Fibroblast of skin of back (primary cell): ENCODE data around the gene MAP3K21.
A peak's percentile ranks its signal among the peaks of the same experiment; 100 is the strongest.

Experiments used
- DNase-seq: peaks from one replicate; pipeline ENCODE4 v3.0.0-alpha.2; 2013

MAP3K21 gene

DNA sequence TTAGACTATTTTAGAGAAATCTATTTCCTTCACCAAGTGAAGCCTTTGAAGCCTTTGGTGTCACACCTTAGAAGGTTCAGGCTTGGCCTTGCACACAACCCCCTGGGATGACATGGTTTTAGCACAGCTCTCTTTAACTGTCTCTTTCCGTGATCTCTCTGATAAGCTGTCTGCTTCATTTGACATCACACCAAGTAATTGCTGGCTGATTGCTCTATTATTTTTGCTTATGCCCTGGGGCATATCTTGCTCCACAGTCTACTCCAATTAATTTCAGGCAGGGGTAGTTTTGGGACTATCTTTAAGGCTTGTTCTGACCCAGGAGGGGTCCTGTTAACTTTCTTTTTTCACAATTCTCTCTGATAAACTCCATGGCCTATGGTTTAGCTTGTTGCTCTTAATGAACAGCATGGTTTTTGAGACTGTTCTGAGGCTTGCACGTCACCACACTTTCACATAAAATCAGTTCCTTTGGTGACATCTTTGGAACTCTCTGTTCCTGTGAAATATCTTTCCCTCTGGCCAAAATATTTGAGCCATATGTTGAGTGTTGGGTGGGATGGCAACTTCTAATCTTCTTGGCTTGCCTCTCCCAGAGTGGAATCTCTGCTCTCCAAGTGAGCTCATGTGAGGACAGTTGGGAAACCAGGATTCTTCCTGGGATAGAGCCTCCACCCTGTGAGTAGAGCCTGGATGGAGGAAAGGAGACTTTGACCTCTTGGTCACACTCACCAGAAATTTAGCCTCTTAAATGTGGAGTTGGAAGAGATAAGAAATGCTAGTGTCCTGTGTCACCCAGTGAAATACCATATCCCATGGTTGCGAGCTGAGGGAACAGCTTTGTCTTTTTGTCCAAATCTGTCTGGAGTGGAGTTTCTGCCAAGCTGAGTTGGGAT is 63.6 kb downstream of the MAP3K21 start:
- DNase-seq, result no peak

DNA sequence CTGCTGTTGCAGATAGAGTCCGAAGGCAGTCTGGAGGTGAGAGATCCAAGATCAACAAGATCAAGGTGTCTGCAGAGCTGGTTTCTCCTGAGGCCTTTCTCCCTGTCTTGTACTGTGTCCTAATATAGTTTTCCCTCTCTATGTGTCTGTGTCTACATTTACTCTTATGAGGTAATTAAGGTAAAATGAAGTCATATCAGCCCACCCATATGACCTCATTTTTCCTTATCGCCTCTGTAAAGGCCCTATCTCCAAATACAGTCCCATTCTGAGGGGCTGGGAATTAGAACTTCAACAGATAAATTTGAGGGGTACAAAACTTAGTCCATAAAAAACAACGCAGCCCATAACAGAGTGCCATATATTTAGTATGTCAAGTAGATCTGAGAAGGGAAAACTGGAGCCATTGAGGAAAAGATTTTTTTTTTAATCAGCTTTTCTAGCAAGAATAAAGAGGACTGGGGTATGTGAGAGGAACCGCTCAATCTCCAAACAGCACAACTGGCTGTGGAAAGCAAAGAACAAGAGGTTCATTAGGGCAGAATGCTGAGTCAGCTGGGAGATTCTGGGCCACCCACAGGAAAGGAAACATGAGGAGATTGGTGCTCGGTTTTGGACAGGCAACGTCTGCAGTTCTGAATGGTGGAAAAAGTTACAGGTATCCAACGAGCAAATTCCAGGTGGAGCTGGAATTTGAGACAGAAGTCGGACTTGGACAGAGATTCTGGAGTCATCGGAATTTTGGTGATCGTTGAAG is 65.7 kb downstream of the MAP3K21 start:
- no peak for DNase-seq

DNA sequence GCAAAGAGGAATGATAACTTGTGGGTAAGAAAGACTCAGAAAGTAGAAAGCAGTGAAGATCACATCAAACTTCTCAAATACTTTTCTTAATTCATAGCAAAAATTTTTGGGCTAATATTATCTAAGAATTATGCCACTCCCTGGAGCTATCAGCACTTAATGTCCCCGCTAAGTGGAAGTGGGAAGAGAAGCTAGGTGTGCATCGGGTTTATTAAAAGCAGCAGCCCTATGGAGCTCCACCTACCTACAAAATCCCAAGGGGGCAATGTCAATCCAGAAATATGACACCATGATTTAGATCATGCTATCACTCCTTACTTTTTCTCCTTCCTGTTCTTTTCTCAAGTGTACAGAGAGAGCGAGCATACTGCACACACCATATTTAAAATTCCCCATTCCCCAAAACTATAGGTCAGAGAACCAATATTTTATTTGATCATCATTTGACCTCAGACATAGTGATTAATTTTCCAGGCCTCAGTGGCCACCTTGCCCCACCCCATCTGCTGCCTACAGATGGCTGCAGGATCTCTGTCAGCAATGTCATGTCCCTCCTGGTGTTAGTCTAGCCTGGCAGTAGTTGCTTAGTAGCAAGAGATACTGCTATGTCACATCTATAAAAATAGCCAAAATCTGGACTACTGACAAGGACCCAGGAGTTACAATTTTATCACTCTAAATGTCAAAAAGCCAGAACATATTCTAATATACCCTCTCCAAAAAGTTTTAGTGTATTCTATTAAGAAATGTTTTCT is 66.6 kb downstream of the MAP3K21 start:
- DNase-seq, result no peak

DNA sequence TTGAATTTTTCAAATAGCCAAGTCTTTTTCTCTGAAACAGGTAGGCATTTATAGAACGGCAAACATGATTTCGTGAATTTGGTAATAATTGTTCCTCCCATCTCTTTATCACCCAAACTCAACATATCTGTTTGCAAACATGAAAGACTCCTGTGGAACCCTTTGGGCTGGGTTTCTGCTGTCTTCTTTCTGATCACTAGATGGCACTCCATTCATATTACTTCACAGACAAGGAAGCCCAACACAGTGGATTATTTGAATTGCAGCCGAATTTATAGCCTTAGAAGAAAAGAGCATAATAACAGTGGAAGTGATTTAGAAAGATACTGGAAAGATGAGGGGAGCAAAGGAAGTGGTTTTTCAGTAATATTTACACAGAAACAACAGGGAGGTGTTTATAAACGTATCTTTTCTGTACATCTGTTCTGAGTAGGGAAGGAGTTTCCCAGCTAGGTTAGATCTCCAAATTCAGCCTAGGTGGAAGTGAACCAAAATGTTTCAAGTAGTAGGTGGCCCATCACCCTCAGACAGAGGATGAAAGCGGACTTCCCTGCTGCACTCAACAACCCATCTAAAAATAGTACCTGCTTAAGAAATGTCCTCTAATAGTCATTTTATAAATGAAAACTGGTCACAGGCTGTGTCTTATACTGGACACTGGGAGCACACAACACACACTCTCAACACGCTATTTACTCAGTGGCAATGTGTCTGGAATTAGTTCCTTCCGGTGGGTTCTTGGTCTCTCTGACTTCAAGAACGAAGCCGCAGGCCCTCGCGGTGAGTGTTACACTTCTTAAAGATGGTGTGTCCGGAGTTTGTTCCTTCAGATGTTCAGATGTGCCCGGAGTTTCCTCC is 67.6 kb downstream of the MAP3K21 start:
- peak; percentile 43 for DNase-seq

DNA sequence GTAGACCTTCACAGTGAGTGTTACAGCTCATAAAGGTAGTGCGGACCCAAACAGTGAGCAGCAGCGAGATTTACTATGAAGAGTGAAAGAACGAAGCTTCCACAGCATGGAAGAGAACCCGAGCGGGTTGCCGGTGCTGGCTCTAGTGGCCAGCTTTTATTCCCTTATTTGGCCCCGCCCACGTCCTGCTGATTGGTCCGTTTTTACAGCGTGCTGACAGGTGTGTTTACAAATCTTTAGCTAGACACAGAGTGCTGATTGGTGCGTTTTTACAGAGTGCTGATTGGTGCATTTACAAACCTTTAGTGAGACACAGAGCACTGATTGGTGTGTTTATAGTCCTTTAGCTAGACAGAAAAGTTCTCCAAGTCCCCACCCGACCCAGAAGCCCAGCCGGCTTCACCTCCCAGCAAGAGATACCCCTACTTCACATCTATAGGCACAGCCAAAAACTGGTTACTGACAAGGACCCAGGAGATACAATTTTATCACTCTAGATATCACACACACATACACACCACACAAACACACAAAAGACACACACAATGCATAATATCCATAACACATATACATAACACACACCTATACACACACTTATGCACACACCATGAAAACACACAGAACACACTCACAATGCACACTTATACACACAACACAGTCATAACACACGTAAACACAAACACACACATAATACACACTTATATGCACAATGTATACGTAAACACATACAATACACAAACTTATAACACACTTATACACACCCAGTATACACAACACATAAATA is 68.5 kb downstream of the MAP3K21 start:
- no peak for DNase-seq

DNA sequence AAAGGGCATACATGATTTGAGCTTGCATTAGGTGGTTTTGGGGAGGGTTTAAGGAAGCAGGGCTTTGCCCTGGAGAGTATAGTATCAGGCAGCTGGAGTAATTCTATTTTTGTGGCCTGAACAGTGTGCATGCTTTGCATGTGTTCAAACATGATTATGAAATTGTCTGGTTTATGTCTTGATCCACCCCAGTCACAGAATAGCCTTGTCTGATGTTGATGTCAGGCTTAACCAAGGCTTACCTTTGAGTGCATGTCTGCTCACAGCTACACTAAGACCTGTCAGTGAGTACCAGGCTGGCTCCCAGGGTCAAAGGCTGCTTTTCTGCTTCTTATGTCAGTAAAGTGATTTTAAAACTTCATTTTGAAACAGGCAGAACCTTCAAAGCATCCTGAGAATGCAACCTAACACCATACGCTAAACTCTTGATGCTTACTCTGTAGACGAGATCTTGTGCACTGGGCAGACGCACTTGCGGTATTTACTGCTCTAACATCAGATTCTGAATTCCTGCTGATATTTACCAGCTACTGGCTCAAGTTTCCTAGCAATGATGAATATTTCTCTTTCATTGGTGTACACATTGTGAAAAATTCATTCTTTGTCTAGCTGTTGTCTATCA is 78.9 kb downstream of the MAP3K21 start:
- DNase-seq, result no peak

DNA sequence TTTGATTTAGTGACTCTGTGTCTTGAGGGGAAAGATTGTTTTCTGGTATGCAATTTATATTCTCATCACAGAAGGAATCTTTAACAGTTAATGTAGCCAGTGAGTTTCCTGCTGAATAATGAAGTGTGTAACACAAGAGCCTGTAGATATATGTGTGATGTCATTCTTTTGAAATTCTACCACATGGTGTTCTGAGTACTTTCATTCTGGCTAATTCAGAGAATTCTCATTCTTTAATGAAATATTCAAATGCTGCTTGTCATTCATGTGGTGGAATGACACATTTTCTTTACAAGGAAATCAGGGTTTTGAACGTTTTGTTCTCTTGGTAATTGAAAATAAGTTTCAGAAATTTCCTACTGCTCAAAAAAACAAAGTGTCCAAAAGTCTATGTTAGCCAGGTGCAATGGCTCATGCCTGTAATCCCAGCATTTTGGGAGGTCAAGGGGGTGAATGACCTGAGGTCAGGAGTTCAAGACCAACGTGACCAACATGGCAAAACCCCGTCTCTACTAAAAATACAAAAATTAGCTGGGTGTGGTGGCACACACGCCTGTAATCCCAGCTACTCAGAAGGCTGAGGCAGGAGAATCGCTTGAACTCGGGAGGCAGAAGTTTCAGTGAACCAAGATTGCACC is 79.6 kb downstream of the MAP3K21 start:
- DNase-seq, result no peak

DNA sequence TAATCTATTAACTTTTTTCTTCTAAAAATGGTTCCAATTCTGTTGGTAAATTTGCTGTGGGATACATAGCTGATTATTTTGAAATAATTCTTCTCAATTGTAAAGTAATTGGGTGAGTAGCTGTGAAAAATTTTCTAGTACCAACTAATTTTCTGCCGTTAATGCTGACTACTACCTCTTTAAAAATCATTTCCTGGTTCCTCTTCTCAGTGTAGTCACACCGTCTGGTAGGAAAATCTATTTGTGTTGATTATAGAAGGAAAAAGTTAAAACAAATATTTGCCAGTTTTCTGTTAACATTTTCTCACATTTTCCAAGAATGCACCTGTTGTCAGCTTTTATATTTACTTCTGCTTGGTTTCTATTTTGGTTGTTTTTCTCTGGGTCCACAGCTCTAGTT is 82.0 kb downstream of the MAP3K21 start:
- no peak for DNase-seq

DNA sequence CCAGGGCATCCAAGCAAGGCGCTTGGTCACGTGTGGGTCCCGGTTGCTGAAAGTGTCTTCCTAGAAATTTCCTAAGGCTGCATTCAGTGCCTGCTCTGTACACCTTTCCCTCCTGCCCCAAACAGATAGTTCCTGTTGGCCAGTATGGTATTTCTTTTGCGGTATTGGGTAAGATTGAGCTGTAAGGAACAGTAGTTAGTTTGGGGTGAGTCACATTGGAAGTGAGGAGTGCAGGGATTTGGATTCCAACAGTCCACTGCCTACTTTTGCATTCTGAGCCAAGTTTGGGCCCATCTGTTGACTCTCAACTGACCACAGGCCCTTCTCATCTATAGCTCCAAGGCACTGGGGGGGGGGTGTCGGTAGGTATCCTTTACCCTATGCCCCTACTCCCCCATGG is 83.4 kb downstream of the MAP3K21 start:
- no peak for DNase-seq

DNA sequence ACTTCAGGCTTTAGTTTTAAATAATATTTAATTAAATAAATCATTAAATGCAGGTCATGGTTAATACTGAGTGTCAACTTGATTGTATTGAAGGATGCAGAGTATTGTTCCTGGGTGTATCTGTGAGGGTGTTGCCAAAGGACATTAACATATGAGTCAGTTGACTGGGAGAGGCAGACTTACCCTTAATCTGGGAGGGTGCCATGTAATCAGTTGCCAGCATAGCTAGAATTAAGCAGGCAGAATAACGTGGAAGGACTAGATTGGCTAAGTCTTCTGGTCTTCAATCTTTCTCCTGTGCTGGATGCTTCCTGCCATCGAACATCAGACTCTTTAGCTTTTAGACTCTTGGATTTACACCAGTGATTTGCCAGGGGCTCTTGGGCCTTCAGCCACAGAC is 85.3 kb downstream of the MAP3K21 start:
- DNase-seq, result no peak

DNA sequence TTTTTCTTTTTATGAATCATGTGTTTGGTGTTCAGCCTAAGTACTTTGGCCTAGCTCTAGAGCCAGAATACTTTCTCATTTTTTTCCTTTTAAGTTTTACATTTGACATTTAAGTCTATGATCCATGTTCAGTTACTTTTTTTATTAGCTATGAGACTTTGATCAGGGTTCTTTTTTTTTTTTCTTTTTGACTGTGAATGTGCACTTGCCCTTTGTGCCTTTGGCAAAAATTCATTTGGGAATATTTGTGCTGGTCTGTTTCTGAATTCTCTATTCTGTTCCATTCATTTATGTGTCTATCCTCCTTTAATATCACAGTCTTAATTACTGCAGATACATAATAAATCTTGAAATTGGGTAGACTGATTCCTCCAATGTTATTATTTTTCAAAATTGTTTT is 93.8 kb downstream of the MAP3K21 start:
- no peak for DNase-seq

DNA sequence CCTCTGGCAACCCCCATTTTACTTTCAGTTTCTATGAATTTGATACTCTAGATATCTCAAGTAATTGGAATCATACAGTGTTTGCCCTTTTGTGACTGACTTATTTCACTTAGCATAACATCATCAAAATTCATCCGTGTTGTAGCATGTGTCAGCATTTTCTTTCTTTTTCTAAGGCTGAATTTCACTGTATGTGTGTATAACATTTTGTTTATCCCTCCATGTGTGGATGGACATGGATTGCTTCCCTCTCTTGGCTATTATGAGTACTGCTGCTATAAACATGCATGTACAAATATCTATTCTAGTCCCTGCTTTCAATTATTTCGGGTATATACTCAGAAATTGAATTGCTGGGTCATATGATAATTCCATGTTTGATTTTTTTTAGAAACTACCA is 97.3 kb downstream of the MAP3K21 start:
- DNase-seq, result no peak

DNA sequence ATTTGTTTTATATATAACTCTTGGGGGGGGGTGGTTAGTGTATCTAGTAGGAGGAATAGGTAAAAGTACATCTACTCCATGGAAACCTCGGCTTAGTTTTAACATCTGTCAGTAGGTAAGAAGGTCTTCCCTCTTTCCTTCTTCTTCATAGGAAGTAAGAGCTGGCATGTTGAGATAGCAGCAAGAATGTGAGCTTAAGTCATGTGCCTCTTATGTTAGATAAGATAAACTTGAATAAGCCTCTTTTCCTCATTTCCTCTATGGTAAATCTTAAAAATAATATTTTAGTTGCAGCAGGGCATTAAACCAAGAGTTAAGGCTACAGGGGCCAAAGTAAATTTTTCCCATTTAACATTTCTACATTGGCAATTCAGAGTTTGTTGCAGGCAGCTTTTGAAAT is 100.4 kb downstream of the MAP3K21 start:
- no peak for DNase-seq

DNA sequence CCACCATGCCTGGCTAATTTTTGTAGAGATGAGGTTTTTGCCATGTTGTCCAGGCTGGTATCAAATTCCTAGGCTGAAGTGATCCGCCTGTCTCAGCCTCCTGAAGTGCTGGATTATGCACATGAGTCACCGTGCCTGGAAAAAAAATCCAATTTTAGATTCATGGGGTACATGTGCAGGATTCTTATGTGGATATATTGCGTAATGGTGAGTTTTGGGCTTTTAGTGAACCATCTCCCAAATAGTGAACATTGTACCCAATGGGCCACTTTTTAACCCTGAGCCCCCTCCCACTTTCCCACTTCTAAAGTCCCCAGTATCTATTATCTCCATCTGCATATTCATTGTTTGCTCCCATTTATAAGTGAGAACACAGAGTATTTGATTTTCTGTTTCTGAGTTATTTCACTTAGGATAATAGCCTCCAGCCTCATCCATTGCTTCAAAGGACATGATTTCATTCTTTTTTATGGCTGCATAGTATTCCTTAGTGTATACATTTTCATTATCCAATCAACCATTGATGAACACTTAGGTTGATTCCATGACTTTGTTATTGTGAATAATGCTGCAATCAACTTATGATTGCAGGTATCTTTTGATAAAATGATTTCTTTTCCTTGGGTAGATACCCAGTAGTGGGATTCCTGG is 104.4 kb downstream of the MAP3K21 start:
- no peak for DNase-seq

DNA sequence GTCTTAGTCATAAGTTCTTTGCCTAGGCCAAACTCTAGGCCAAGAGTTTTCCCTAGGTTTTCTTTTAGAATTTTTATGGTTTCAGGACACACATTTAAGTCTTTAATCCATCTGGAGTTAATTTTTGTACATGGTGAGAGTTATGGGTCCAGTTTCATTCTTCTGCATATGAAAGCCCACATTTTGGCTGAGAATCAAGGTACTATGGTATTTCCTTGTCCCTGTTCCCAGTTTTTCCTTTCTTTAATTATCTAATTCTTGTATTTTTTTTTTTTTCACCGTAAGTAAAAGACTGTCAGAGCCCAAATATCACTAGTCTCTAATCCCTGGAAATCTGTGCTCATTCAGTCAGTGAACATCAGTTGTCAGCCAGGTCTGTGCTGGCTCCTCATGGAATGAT is 105.4 kb downstream of the MAP3K21 start:
- DNase-seq, result no peak

DNA sequence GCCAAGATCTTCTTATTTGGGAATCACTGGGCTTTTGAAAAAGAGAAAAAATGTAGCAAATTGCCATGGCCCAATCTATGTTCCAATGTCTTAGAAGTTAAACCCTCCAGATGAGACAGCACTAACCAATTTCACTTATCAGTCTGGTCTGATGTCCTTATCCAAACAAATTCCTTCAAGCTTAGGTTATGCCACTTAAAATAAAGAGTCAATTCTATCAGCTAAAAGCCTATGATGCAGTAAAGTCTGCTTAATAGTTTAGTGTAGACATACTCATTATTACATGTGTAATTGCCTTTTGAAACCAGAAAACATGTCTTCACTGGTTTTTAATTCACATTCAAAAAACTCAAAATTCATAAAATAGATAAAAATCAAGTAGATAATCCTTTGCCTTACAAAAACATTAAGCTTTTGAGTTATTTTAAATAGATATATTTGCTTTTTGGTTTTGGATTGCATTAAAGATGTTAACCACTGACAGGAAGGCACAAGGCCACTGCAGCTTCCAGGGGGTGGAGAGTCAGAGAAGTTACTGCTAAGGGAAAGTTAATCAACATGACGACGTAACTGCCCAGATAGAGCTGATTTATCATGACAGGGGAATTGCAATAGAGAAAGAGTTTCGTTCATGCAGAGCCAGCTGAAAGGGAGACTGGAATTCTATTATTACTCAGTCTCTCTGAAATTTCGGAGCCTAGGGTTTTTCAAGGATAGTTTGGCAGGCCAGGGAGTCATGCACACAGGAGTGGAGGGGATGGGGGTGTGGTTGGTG is 106.1 kb downstream of the MAP3K21 start:
- no peak for DNase-seq
